ENCODE data around the gene DLG2.

DNA sequence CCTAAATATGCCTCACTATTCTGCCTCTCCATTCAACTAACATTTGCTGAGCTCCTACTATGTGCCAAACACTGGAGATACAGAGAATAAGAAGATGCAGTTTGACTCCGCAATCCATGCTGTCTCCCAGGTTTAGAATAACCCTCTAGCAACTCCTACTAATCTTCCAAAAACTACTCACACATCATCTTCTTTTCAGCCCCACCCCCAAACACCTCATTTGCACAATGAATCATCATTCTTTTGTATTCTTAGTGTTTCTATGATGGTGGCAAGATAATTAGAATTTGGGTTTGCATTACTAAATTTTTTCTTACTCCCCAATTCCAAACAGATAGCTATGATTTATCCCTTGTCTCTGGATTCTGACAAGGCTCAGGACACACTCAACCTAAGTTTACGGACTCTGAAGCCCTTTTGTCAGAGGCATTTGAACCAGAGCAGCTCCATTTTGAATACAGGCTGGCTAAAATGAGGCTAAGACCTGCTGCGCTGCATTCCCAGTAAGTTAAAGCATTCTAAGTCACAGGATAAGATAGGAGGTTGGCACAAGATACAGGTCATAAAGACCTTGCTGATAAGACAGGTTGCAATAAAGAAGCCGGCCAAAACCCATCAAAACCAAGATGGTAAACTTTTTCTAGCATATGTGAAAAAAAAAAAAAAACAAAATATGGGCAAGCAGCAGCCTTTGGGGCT is 1038.9 kb downstream of the DLG2 start:
- TF ChIP-seq CTCF (IDR thresholded peaks at IDR 0.05 in 2 of 3, conservative IDR thresholded peaks at IDR 0.05 in 1 of 3; ENCODE audit: insufficient read depth in 2 of 3, low read depth in 1 of 3, low read length in 3 of 3) (no peak), ARID1B (IDR thresholded peaks at IDR 0.05) (no peak), CBX2 (IDR thresholded peaks at IDR 0.05; ENCODE audit: insufficient read depth, low read length, poor library complexity, severe bottlenecking) (no peak), FOXM1 (IDR thresholded peaks at IDR 0.05; ENCODE audit: low read depth) (no peak), FOXM1 (CRISPR knock-in tag; IDR thresholded peaks at IDR 0.05; ENCODE audit: low read depth) (no peak), YY1 (IDR thresholded peaks at IDR 0.05; ENCODE audit: borderline replicate concordance in 1 of 3, control insufficient read depth in 1 of 3, extremely low read depth in 1 of 3, insufficient read depth in 3 of 3, insufficient read length in 1 of 3, insufficient replicate concordance in 2 of 3, low read depth in 1 of 3, low read length in 2 of 3) (no peak), ELF4 (CRISPR knock-in tag; IDR thresholded peaks at IDR 0.05) (no peak), ZNF253 (CRISPR knock-in tag; conservative IDR thresholded peaks at IDR 0.05) (no peak), EHMT2 (IDR thresholded peaks at IDR 0.05) (no peak), SMARCB1 (IDR thresholded peaks at IDR 0.05; ENCODE audit: insufficient read length, low read depth) (no peak), ARID4B (CRISPR knock-in tag; IDR thresholded peaks at IDR 0.05) (no peak), SP1 (CRISPR knock-in tag; IDR thresholded peaks at IDR 0.05) (no peak), SMAD3 (CRISPR knock-in tag; conservative IDR thresholded peaks at IDR 0.05) (no peak)
- TF ChIP-seq, protein P1, sequence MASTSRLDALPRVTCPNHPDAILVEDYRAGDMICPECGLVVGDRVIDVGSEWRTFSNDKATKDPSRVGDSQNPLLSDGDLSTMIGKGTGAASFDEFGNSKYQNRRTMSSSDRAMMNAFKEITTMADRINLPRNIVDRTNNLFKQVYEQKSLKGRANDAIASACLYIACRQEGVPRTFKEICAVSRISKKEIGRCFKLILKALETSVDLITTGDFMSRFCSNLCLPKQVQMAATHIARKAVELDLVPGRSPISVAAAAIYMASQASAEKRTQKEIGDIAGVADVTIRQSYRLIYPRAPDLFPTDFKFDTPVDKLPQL (IDR thresholded peaks at IDR 0.05; ENCODE audit: extremely low read depth, insufficient read length) = no peak
- TF ChIP-seq, protein P2, sequence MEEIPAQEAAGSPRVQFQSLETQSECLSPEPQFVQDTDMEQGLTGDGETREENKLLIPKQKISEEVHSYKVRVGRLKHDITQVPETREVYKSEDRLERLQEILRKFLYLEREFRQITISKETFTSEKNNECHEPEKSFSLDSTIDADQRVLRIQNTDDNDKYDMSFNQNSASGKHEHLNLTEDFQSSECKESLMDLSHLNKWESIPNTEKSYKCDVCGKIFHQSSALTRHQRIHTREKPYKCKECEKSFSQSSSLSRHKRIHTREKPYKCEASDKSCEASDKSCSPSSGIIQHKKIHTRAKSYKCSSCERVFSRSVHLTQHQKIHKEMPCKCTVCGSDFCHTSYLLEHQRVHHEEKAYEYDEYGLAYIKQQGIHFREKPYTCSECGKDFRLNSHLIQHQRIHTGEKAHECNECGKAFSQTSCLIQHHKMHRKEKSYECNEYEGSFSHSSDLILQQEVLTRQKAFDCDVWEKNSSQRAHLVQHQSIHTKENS (CRISPR knock-in tag; IDR thresholded peaks at IDR 0.05) = no peak

Measured in K562 (cell line).